Smooth muscle cell (in vitro differentiated cells): ENCODE measurements around the gene BARHL2. TPM values are rescaled to one million over a fixed set of nuclear protein-coding genes. Genes with fewer than 3 reads are reported as not detected.

Experiments used
- DNase-seq: peaks from one replicate; lab custom pipeline; 2025; ENCODE audit not compliant: unreplicated experiment; lab: John Stamatoyannopoulos, UW
- H2AFZ ChIP-seq: fragments of 200-600 bp; sonication (generic); 2 replicates; pipeline ENCODE4 v1.6.0; 2016; ENCODE audit warnings: antibody characterized with exemption, low read depth, mild to moderate bottlenecking
- H3F3A ChIP-seq: fragments of 200-600 bp; sonication (generic); 2 replicates; pipeline ENCODE4 v1.6.0; 2017; ENCODE audit warnings: antibody characterized with exemption, low read depth
- H3K27ac ChIP-seq: fragments of 200-600 bp; sonication (generic); 2 replicates; pipeline ENCODE4 v1.5.1; 2016; ENCODE audit warnings: low read depth, mild to moderate bottlenecking
- H3K27me3 ChIP-seq: fragments of 200-600 bp; sonication (generic); 2 replicates; pipeline ENCODE4 v1.6.1; 2016; ENCODE audit warnings: low read depth, mild to moderate bottlenecking
- H3K36me3 ChIP-seq: fragments of 200-600 bp; sonication (generic); 2 replicates; pipeline ENCODE4 v1.5.1; 2016; ENCODE audit warnings: low read depth
- H3K4me1 ChIP-seq: fragments of 200-600 bp; sonication (generic); 2 replicates; pipeline ENCODE4 v1.5.1; 2016; ENCODE audit warnings: low read depth
- H3K4me2 ChIP-seq: fragments of 200-600 bp; sonication (generic); 2 replicates; pipeline ENCODE4 v1.6.0; 2016; ENCODE audit warnings: mild to moderate bottlenecking
- H3K4me3 ChIP-seq: fragments of 200-600 bp; sonication (generic); 2 replicates; pipeline ENCODE4 v1.5.1; 2016; ENCODE audit warnings: mild to moderate bottlenecking
- H3K79me2 ChIP-seq: fragments of 200-600 bp; sonication (generic); 2 replicates; pipeline ENCODE4 v1.6.0; 2016; ENCODE audit warnings: low read depth, mild to moderate bottlenecking
- H3K9ac ChIP-seq: fragments of 200-600 bp; sonication (generic); 2 replicates; pipeline ENCODE4 v1.6.0; 2016; ENCODE audit warnings: low read depth
- H3K9me3 ChIP-seq: fragments of 200-600 bp; sonication (generic); replicated peaks from 2 replicates; pipeline ENCODE4 v1.5.1; 2016; ENCODE audit warnings: low read depth
- H4K20me1 ChIP-seq: fragments of 200-600 bp; sonication (generic); 2 replicates; pipeline ENCODE4 v1.6.0; 2016; ENCODE audit warnings: low read depth
- WGBS: methylation state at CpG from one replicate; pipeline ENCODE4 v1.1.7; 2016; ENCODE audit warnings: low lambda C conversion rate; 5-methylcytosine and 5-hydroxymethylcytosine counted together
- polyA plus RNA-seq: library from polyadenylated mRNA; unstranded; fragments of >200 nt; fragmentation: Nextera tagmentation; extraction: Ambion mirVana; gene quantifications from 2 replicates; pipeline ENCODE4 v1.2.1, GENCODE V29; 2016
- total RNA-seq: library from RNA; depleted of rRNA; stranded (reverse); fragments of >200 nt; gene quantifications from 2 replicates; pipeline ENCODE4 v1.2.3, GENCODE V29; 2014
- TF ChIP-seq, protein P1 (sequence below): fragments of 200-600 bp; sonication (generic); IDR thresholded peaks from 2 replicates; pipeline ENCODE4 v1.5.1; 2017; ENCODE audit warnings: borderline replicate concordance, mild to moderate bottlenecking, antibody characterized with exemption; ENCODE audit not compliant: insufficient read depth, poor library complexity, severe bottlenecking

BARHL2 gene
- total and polyA plus RNA-seq, 2 experiments from 2014 or later: not detected

- H3K4me3 ChIP-seq: peak overlapping the region; percentile 28
- TF ChIP-seq, protein P1, sequence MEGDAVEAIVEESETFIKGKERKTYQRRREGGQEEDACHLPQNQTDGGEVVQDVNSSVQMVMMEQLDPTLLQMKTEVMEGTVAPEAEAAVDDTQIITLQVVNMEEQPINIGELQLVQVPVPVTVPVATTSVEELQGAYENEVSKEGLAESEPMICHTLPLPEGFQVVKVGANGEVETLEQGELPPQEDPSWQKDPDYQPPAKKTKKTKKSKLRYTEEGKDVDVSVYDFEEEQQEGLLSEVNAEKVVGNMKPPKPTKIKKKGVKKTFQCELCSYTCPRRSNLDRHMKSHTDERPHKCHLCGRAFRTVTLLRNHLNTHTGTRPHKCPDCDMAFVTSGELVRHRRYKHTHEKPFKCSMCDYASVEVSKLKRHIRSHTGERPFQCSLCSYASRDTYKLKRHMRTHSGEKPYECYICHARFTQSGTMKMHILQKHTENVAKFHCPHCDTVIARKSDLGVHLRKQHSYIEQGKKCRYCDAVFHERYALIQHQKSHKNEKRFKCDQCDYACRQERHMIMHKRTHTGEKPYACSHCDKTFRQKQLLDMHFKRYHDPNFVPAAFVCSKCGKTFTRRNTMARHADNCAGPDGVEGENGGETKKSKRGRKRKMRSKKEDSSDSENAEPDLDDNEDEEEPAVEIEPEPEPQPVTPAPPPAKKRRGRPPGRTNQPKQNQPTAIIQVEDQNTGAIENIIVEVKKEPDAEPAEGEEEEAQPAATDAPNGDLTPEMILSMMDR: peak; percentile 31
- H3K79me2 ChIP-seq: no peaks in the 10 kb centered on the region
- no peaks in the 10 kb centered on the region for H3K36me3 ChIP-seq
- 2% methylated on average over 21 of the region's 22 CpGs for WGBS
- H3K4me1 ChIP-seq: peaks cover 38% of the 10 kb centered on the region
- no peak overlapping the region for H2AFZ ChIP-seq
- no peak overlapping the region for H3K27ac ChIP-seq
- H4K20me1 ChIP-seq: no peaks in the 10 kb centered on the region
- no peak overlapping the region for H3K9ac ChIP-seq
- H3F3A ChIP-seq: no peaks in the 10 kb centered on the region
- DNase-seq: no peak
- H3K9me3 ChIP-seq: no peaks in the 10 kb centered on the region
- H3K27me3 ChIP-seq: peaks cover 100% of the 10 kb centered on the region
- H3K4me2 ChIP-seq: peak overlapping the region; percentile 64
Observed at GRCh38 chr1:90723590-90724108, 6.5 kb upstream of the BARHL2 start.

GRCh38 chr1:90722874-90723589 is 5.9 kb upstream of the BARHL2 start:
- Histone ChIP-seq H3K4me2 (peak overlapping the region; percentile 64), H3K9ac (no peak overlapping the region), H3K36me3 (no peaks in the 10 kb centered on the region), H4K20me1 (no peaks in the 10 kb centered on the region), H3K9me3 (no peaks in the 10 kb centered on the region), H3K4me1 (peaks cover 43% of the 10 kb centered on the region), H3K27ac (no peak overlapping the region), H3K27me3 (peaks cover 100% of the 10 kb centered on the region), H3K4me3 (peak overlapping the region; percentile 28), H3F3A (no peaks in the 10 kb centered on the region), H2AFZ (no peak overlapping the region), H3K79me2 (no peaks in the 10 kb centered on the region)
- DNase-seq: no peak
- TF ChIP-seq, protein P1: no peak
- WGBS: 26% methylated on average over 12 of the region's 12 CpGs

DNA sequence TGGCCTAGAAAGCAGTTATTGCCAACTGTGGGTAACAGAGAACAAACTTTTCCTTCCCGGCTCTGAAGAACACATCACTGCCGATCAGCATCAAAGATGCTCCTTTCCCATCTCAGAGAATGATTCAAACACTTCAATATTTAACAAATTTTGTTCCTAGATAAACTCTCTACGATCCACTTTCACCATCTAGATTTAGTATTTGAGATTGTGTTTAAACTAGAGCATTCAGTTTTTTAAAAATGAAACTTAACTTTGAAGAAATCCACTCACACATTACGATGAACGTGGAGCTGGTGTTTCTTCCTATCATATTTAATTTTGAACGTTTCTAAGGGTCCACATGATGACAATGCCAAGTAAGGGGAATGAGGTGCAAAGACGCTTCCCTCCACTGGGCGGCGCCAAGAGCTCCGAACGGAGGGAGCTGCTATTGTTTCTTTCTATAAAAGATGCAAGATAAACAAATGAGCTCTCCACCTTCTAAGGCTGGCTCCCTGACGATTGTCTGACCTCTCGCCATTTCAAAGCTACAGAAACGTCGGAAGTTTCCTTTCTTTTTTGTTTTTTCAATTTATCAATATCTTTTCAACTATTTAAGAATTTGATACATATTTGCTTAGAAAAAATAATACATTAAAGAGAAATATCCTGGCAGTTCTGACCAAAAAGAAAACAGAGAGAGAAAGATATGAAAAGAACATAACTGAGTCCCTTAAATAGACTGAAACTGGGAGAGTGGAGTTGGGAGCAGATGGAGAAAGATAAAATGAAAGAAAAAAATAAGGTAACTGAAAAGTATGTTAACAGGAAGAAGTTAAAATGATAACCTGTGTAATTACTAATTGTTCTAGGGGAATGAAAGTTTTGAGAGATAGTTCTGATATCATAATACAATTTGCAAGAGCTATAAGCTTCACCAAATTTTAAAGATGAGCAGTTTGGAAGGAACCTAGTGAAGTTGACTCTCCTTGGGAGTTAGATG is 4.4 kb upstream of the BARHL2 start:
- Histone ChIP-seq H3K27ac (no peak overlapping the region), H3K4me2 (peak overlapping the region; percentile 55), H3K27me3 (peaks cover 99% of the 10 kb centered on the region), H3K9ac (no peak overlapping the region), H3K36me3 (no peaks in the 10 kb centered on the region), H3K4me3 (no peak overlapping the region), H3K79me2 (no peaks in the 10 kb centered on the region), H2AFZ (no peak overlapping the region), H4K20me1 (no peaks in the 10 kb centered on the region), H3F3A (no peaks in the 10 kb centered on the region), H3K4me1 (peaks cover 47% of the 10 kb centered on the region), H3K9me3 (no peaks in the 10 kb centered on the region)
- no peak for DNase-seq
- TF ChIP-seq, protein P1: peak; percentile 76
- 7% methylated on average over 15 of the region's 15 CpGs for WGBS
